SU-DHL-6 (cell line): ENCODE measurements around the gene ING1.

Experiments used
- CTCF ChIP-seq: fragments of 200-600 bp; sonication (generic); IDR thresholded peaks from one replicate; pipeline ENCODE4 v1.5.1; 2017; ENCODE audit warnings: antibody characterized with exemption, mild to moderate bottlenecking, low read length, moderate library complexity; ENCODE audit not compliant: insufficient read depth, poor library complexity, severe bottlenecking
- EZH2phosphoT487 ChIP-seq: fragments of 200-600 bp; sonication (generic), shearing (Covaris generic); conservative IDR thresholded peaks from 2 replicates; pipeline ENCODE4 v1.6.1; 2018; ENCODE audit warnings: mild to moderate bottlenecking, antibody characterized with exemption, low read length, moderate library complexity, mixed read lengths

DNA sequence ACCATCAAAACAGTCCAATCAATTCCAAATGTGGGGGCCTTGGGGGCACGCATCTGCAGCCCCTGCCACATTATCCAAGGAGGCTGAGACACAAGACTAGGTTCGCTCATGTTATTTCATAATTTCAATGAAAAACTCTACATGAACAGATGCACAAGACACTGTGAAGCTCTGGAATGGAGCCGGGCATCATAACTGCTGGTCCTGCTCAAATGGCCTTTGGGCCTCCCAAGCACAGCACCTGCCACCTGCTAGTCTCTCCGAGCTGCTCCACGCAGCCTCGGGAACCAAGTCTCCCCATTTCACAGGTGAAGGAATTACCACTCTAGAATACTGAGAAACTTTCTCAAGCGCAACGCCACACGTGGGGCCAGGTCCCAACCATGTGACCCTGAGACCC lies 24.5 kb upstream of the ING1 start:
- no peak for TF ChIP-seq CTCF
- TF ChIP-seq EZH2phosphoT487, result no peak
